OCI-LY1 (cell line): ENCODE data around the gene EPHB2.

Source experiments
- H2AFZ ChIP-seq: fragments of 200-600 bp; sonication (generic), shearing (Covaris generic); 2 replicates; pipeline ENCODE4 v1.6.0; 2014; ENCODE audit warnings: antibody characterized with exemption, mild to moderate bottlenecking, low read length
- H3F3A ChIP-seq: fragments of 200-600 bp; sonication (generic), shearing (Covaris generic); 2 replicates; pipeline ENCODE4 v1.6.0; 2014; ENCODE audit warnings: mild to moderate bottlenecking, antibody characterized with exemption, low read length, moderate library complexity; ENCODE audit not compliant: insufficient read depth
- H3K27ac ChIP-seq: fragments of 200-600 bp; sonication (generic); 2 replicates; pipeline ENCODE4 v1.5.1; 2014; ENCODE audit warnings: low read length, mixed run types, mild to moderate bottlenecking, low read depth; ENCODE audit not compliant: poor library complexity, severe bottlenecking
- H3K27me3 ChIP-seq: fragments of 200-600 bp; sonication (generic); 2 replicates; pipeline ENCODE4 v1.6.0; 2014; ENCODE audit warnings: antibody characterized with exemption, mild to moderate bottlenecking, low read length, moderate library complexity; ENCODE audit not compliant: insufficient read depth
- H3K36me3 ChIP-seq: fragments of 200-600 bp; sonication (generic); 2 replicates; pipeline ENCODE4 v1.6.1; 2014; ENCODE audit warnings: mild to moderate bottlenecking, antibody characterized with exemption, low read length, moderate library complexity, mixed read lengths; ENCODE audit not compliant: insufficient read depth
- H3K4me1 ChIP-seq: fragments of 200-600 bp; sonication (generic); 2 replicates; pipeline ENCODE4 v1.5.1; 2014; ENCODE audit warnings: mild to moderate bottlenecking, low read length, moderate library complexity; ENCODE audit not compliant: insufficient read depth, severe bottlenecking
- H3K4me2 ChIP-seq: fragments of 200-600 bp; sonication (generic), shearing (Covaris generic); 2 replicates; pipeline ENCODE4 v1.6.1; 2014; ENCODE audit warnings: low read length
- H3K4me3 ChIP-seq: fragments of 200-600 bp; sonication (generic); 2 replicates; pipeline ENCODE4 v1.5.1; 2014; ENCODE audit warnings: low read length, low read depth, mild to moderate bottlenecking, mixed read lengths; ENCODE audit not compliant: poor library complexity, severe bottlenecking
- H3K79me2 ChIP-seq: fragments of 200-600 bp; shearing (Covaris generic); 2 replicates; pipeline ENCODE4 v1.6.1; 2016; ENCODE audit warnings: mixed run types, low read length, mixed read lengths; ENCODE audit not compliant: insufficient read depth
- H3K9ac ChIP-seq: fragments of 200-600 bp; sonication (generic), shearing (Covaris generic); 2 replicates; pipeline ENCODE4 v1.6.1; 2014; ENCODE audit warnings: mild to moderate bottlenecking, low read length, mixed read lengths
- H3K9me2 ChIP-seq: fragments of 200-600 bp; sonication (generic), shearing (Covaris generic); 2 replicates; pipeline ENCODE4 v1.6.1; 2014; ENCODE audit warnings: low read depth, mild to moderate bottlenecking, low read length, mixed read lengths
- H3K9me3 ChIP-seq: fragments of 200-600 bp; shearing (Covaris generic); 2 replicates; pipeline ENCODE4 v1.6.1; 2014; ENCODE audit warnings: low read length, mixed read lengths
- H4K20me1 ChIP-seq: fragments of 200-600 bp; sonication (generic), shearing (Covaris generic); 2 replicates; pipeline ENCODE4 v1.6.0; 2016; ENCODE audit warnings: mild to moderate bottlenecking, low read length; ENCODE audit not compliant: insufficient read depth
- CTCF ChIP-seq: fragments of 200-600 bp; sonication (generic), shearing (Covaris generic); IDR thresholded peaks from 2 replicates; pipeline ENCODE4 v1.5.1; 2017; ENCODE audit warnings: mild to moderate bottlenecking, antibody characterized with exemption, low read length, moderate library complexity, mixed read lengths
- EZH2 ChIP-seq: fragments of 200-600 bp; sonication (generic), shearing (Covaris generic); IDR thresholded peaks from 2 replicates; pipeline ENCODE4 v1.8.0; 2017; ENCODE audit warnings: borderline replicate concordance, mixed run types, mild to moderate bottlenecking, antibody characterized with exemption, low read length, moderate library complexity, mixed read lengths

Gene EPHB2

GRCh38 chr1:22864886-22865285, 154.2 kb downstream of the EPHB2 start:
- no peaks in the 10 kb centered on the region for H3F3A ChIP-seq
- H3K4me2 ChIP-seq: no peak overlapping the region
- no peaks in the 10 kb centered on the region for H3K36me3 ChIP-seq
- no peaks in the 10 kb centered on the region for H3K9me3 ChIP-seq
- H3K9ac ChIP-seq: no peak overlapping the region
- no peak overlapping the region for H3K4me3 ChIP-seq
- H3K27ac ChIP-seq: no peak overlapping the region
- H3K27me3 ChIP-seq: no peaks in the 10 kb centered on the region
- no peaks in the 10 kb centered on the region for H4K20me1 ChIP-seq
- no peak overlapping the region for H2AFZ ChIP-seq
- no peaks in the 10 kb centered on the region for H3K79me2 ChIP-seq
- no peak for TF ChIP-seq CTCF
- no peak for TF ChIP-seq EZH2
- no peaks in the 10 kb centered on the region for H3K9me2 ChIP-seq
- no peaks in the 10 kb centered on the region for H3K4me1 ChIP-seq

GRCh38 chr1:22865736-22866135, 155.1 kb downstream of the EPHB2 start:
- H3K36me3 ChIP-seq: no peaks in the 10 kb centered on the region
- no peaks in the 10 kb centered on the region for H3K4me1 ChIP-seq
- H3K4me3 ChIP-seq: no peak overlapping the region
- no peak overlapping the region for H2AFZ ChIP-seq
- TF ChIP-seq EZH2 (no peak), CTCF (no peak)
- H3K9me2 ChIP-seq: no peaks in the 10 kb centered on the region
- H3K9ac ChIP-seq: no peak overlapping the region
- H3F3A ChIP-seq: no peaks in the 10 kb centered on the region
- H3K27me3 ChIP-seq: no peaks in the 10 kb centered on the region
- no peak overlapping the region for H3K4me2 ChIP-seq
- H3K9me3 ChIP-seq: no peaks in the 10 kb centered on the region
- H3K27ac ChIP-seq: no peak overlapping the region
- no peaks in the 10 kb centered on the region for H4K20me1 ChIP-seq
- no peaks in the 10 kb centered on the region for H3K79me2 ChIP-seq

GRCh38 chr1:22866868-22867267, 156.2 kb downstream of the EPHB2 start:
- H3K4me3 ChIP-seq: no peak overlapping the region
- no peaks in the 10 kb centered on the region for H3K36me3 ChIP-seq
- H3K9me3 ChIP-seq: no peaks in the 10 kb centered on the region
- H3K4me2 ChIP-seq: no peak overlapping the region
- no peak overlapping the region for H3K9ac ChIP-seq
- H3K27me3 ChIP-seq: no peaks in the 10 kb centered on the region
- H3K27ac ChIP-seq: no peak overlapping the region
- H3K79me2 ChIP-seq: no peaks in the 10 kb centered on the region
- no peaks in the 10 kb centered on the region for H3K9me2 ChIP-seq
- H2AFZ ChIP-seq: no peak overlapping the region
- H3K4me1 ChIP-seq: no peaks in the 10 kb centered on the region
- H3F3A ChIP-seq: no peaks in the 10 kb centered on the region
- TF ChIP-seq EZH2 (no peak), CTCF (no peak)
- no peaks in the 10 kb centered on the region for H4K20me1 ChIP-seq
